C1 segment of cervical spinal cord (tissue), 14 donors: ENCODE measurements around the gene NOL6.
A peak's percentile ranks its signal among the peaks of the same experiment; 100 is the strongest.
"Not testable (repeated sequence)": the region's sequence is repeated elsewhere in the genome, so short reads cannot be mapped to it uniquely, and the experiment has no call there.

Experiments used
- DNase-seq, 14 donors: peaks; one replicate each; lab custom pipeline; 2025; lab: John Stamatoyannopoulos, UW

The NOL6 gene

GRCh38 chr9:33472171-33472880 is 1.4 kb downstream of the NOL6 start:
- no peak for DNase-seq

- DNase-seq, result no peak
Observed at GRCh38 chr9:33471361-33471760, 2.4 kb downstream of the NOL6 start.

GRCh38 chr9:33469891-33470290 is 3.8 kb downstream of the NOL6 start:
- no peak for DNase-seq

- DNase-seq, result no peak
Observed at GRCh38 chr9:33468797-33469621, 4.7 kb downstream of the NOL6 start.

GRCh38 chr9:33468215-33468730 is 5.5 kb downstream of the NOL6 start:
- DNase-seq, result no peak

GRCh38 chr9:33467526-33467925 is 6.2 kb downstream of the NOL6 start:
- DNase-seq, result no peak

- peak in 6 of 14 donors; percentile 3 to 41 (median 12) for DNase-seq
Observed at GRCh38 chr9:33466565-33467495, 6.9 kb downstream of the NOL6 start.

GRCh38 chr9:33465596-33466564 is 7.8 kb downstream of the NOL6 start:
- no peak for DNase-seq

GRCh38 chr9:33465096-33465495 is 8.6 kb downstream of the NOL6 start:
- no peak for DNase-seq

- no peak for DNase-seq
Observed at GRCh38 chr9:33464045-33464636, 9.6 kb downstream of the NOL6 start.

GRCh38 chr9:33463151-33463550 is 10.6 kb downstream of the NOL6 start:
- no peak for DNase-seq

GRCh38 chr9:33461492-33461891 is 12.2 kb downstream of the NOL6 start:
- DNase-seq, result no peak

GRCh38 chr9:33460854-33461253 is 12.9 kb downstream of the NOL6 start:
- DNase-seq, result no peak

- no peak for DNase-seq
Observed at GRCh38 chr9:33459115-33459514, 14.6 kb downstream of the NOL6 start.

- DNase-seq, result no peak
Observed at GRCh38 chr9:33458444-33458843, 15.3 kb downstream of the NOL6 start.

- no peak for DNase-seq
Observed at GRCh38 chr9:33455945-33456344, 17.8 kb downstream of the NOL6 start.

- DNase-seq, result not testable (repeated sequence)
Observed at GRCh38 chr9:33455456-33455855, 18.3 kb downstream of the NOL6 start.

- DNase-seq, result not testable (repeated sequence)
Observed at GRCh38 chr9:33454661-33455026, 19.1 kb downstream of the NOL6 start.

- DNase-seq, result no peak
Observed at GRCh38 chr9:33453999-33454660, 19.6 kb downstream of the NOL6 start.
